Measurements from ENCODE around the gene DBR1.

The DBR1 gene

GRCh38 chr3:138195481-138195880 lies 20.8 kb upstream of the DBR1 start:
- no peak overlapping the region for H2BK15ac ChIP-seq (replicated peaks; ENCODE audit: low read depth)
- WGBS (ENCODE audit: extremely low coverage, insufficient coverage, low lambda C conversion rate): no CpG with 5 or more reads among the region's 2 CpGs
- H3K23ac ChIP-seq (ENCODE audit: low read length): no peak overlapping the region
- H3K9ac ChIP-seq (ENCODE audit: low read length): no peak overlapping the region
- H3K18ac ChIP-seq (ENCODE audit: low read length): no peak overlapping the region
- no peak overlapping the region for H4K5ac ChIP-seq (ENCODE audit: low read length)
- no peak overlapping the region for H2BK5ac ChIP-seq (ENCODE audit: low read length)
- H3K27me3 ChIP-seq (ENCODE audit: insufficient read depth, low read length, poor library complexity): no peaks in the 10 kb centered on the region
- no peak for DNase-seq
- H4K8ac ChIP-seq (ENCODE audit: low read depth, low read length): no peak overlapping the region
- no peak overlapping the region for H3K4me2 ChIP-seq (ENCODE audit: low read length)
- peaks cover 57% of the 10 kb centered on the region for H3K79me2 ChIP-seq (ENCODE audit: control insufficient read depth, insufficient read depth, low read length)
- H3K36me3 ChIP-seq (ENCODE audit: control insufficient read depth, insufficient read depth, low read length): no peaks in the 10 kb centered on the region
- H2BK120ac ChIP-seq (ENCODE audit: low read depth, low read length): no peak overlapping the region
- H3K27ac ChIP-seq (ENCODE audit: low read depth, low read length): no peak overlapping the region
- H2AK5ac ChIP-seq (ENCODE audit: low read length): no peak overlapping the region
- H3K79me1 ChIP-seq (ENCODE audit: low read length): peaks cover 13% of the 10 kb centered on the region
- no peaks in the 10 kb centered on the region for H3K4me1 ChIP-seq (ENCODE audit: control insufficient read depth, low read depth, low read length)
- H3K56ac ChIP-seq (ENCODE audit: low read length): no peak overlapping the region
- H3K4me3 ChIP-seq (ENCODE audit: low read length): no peak overlapping the region
- H3K4ac ChIP-seq (ENCODE audit: low read depth, low read length): no peak overlapping the region

- Histone ChIP-seq H3K79me2 (ENCODE audit: control insufficient read depth, insufficient read depth, low read length) (peaks cover 42% of the 10 kb centered on the region), H3K23ac (ENCODE audit: low read length) (peak overlapping the region; percentile 95), H3K56ac (ENCODE audit: low read length) (peak overlapping the region; percentile 88), H3K4me2 (ENCODE audit: low read length) (peak overlapping the region; percentile 96), H3K4me3 (ENCODE audit: low read length) (peak overlapping the region; percentile 95), H3K4ac (ENCODE audit: low read depth, low read length) (no peak overlapping the region), H2BK15ac (replicated peaks; ENCODE audit: low read depth) (no peak overlapping the region), H3K79me1 (ENCODE audit: low read length) (peaks cover 5% of the 10 kb centered on the region), H3K27ac (ENCODE audit: low read depth, low read length) (no peak overlapping the region), H4K8ac (ENCODE audit: low read depth, low read length) (no peak overlapping the region), H2BK120ac (ENCODE audit: low read depth, low read length) (no peak overlapping the region), H3K9ac (ENCODE audit: low read length) (peak overlapping the region; percentile 75), H4K5ac (ENCODE audit: low read length) (no peak overlapping the region), H2BK5ac (ENCODE audit: low read length) (no peak overlapping the region), H3K27me3 (ENCODE audit: insufficient read depth, low read length, poor library complexity) (no peaks in the 10 kb centered on the region), H3K4me1 (ENCODE audit: control insufficient read depth, low read depth, low read length) (peaks cover 7% of the 10 kb centered on the region), H2AK5ac (ENCODE audit: low read length) (no peak overlapping the region), H3K18ac (ENCODE audit: low read length) (no peak overlapping the region), H3K36me3 (ENCODE audit: control insufficient read depth, insufficient read depth, low read length) (no peaks in the 10 kb centered on the region)
- no peak for DNase-seq
- no CpG with 5 or more reads among the region's 17 CpGs for WGBS (ENCODE audit: extremely low coverage, insufficient coverage, low lambda C conversion rate)
These were observed 13.5 kb upstream of the DBR1 start for GRCh38 chr3:138188013-138188730.

GRCh38 chr3:138187296-138188012 lies 12.7 kb upstream of the DBR1 start, which contains the start of gene ARMC8:
Gene ARMC8, plus strand, starts transcription at chr3:138187301. Its CDS starts 254 bp downstream, at chr3:138187555.
- H3K79me2 ChIP-seq (ENCODE audit: control insufficient read depth, insufficient read depth, low read length): peaks cover 35% of the 10 kb centered on the region
- peak within 1 kb of the TSS; percentile 95 for H4K8ac ChIP-seq (ENCODE audit: low read depth, low read length)
- H3K4me2 ChIP-seq (ENCODE audit: low read length): peak within 1 kb of the TSS; percentile 96
- no peaks in the 10 kb centered on the region for H3K27me3 ChIP-seq (ENCODE audit: insufficient read depth, low read length, poor library complexity)
- H3K79me1 ChIP-seq (ENCODE audit: low read length): peaks cover 4% of the 10 kb centered on the region
- peak within 1 kb of the TSS; percentile 95 for H3K4me3 ChIP-seq (ENCODE audit: low read length)
- H3K27ac ChIP-seq (ENCODE audit: low read depth, low read length): peak within 1 kb of the TSS; percentile 25
- H2BK5ac ChIP-seq (ENCODE audit: low read length): peak within 1 kb of the TSS; percentile 76
- H2BK120ac ChIP-seq (ENCODE audit: low read depth, low read length): no peak within 1 kb of the TSS
- no peak within 1 kb of the TSS for H2AK5ac ChIP-seq (ENCODE audit: low read length)
- peak within 1 kb of the TSS; percentile 5 for H3K4ac ChIP-seq (ENCODE audit: low read depth, low read length)
- H3K4me1 ChIP-seq (ENCODE audit: control insufficient read depth, low read depth, low read length): peaks cover 7% of the 10 kb centered on the region
- peak within 1 kb of the TSS; percentile 88 for H3K56ac ChIP-seq (ENCODE audit: low read length)
- peak within 1 kb of the TSS; percentile 77 for H3K18ac ChIP-seq (ENCODE audit: low read length)
- H3K36me3 ChIP-seq (ENCODE audit: control insufficient read depth, insufficient read depth, low read length): no peaks in the 10 kb centered on the region
- peak; percentile 91 for DNase-seq
- peak within 1 kb of the TSS; percentile 95 for H3K23ac ChIP-seq (ENCODE audit: low read length)
- no CpG with 5 or more reads among the region's 59 CpGs for WGBS (ENCODE audit: extremely low coverage, insufficient coverage, low lambda C conversion rate)
- H4K5ac ChIP-seq (ENCODE audit: low read length): no peak within 1 kb of the TSS
- H2BK15ac ChIP-seq (replicated peaks; ENCODE audit: low read depth): no peak within 1 kb of the TSS
- peak within 1 kb of the TSS; percentile 75 for H3K9ac ChIP-seq (ENCODE audit: low read length)

GRCh38 chr3:138186803-138187295 lies 12.1 kb upstream of the DBR1 start:
- H3K79me2 ChIP-seq (ENCODE audit: control insufficient read depth, insufficient read depth, low read length): peaks cover 33% of the 10 kb centered on the region
- peak overlapping the region; percentile 58 for H3K56ac ChIP-seq (ENCODE audit: low read length)
- peak overlapping the region; percentile 63 for H3K4me2 ChIP-seq (ENCODE audit: low read length)
- no peak for DNase-seq
- H4K8ac ChIP-seq (ENCODE audit: low read depth, low read length): no peak overlapping the region
- H3K27me3 ChIP-seq (ENCODE audit: insufficient read depth, low read length, poor library complexity): no peaks in the 10 kb centered on the region
- no peak overlapping the region for H3K27ac ChIP-seq (ENCODE audit: low read depth, low read length)
- no peak overlapping the region for H3K23ac ChIP-seq (ENCODE audit: low read length)
- H4K5ac ChIP-seq (ENCODE audit: low read length): no peak overlapping the region
- no peaks in the 10 kb centered on the region for H3K36me3 ChIP-seq (ENCODE audit: control insufficient read depth, insufficient read depth, low read length)
- no peak overlapping the region for H2BK5ac ChIP-seq (ENCODE audit: low read length)
- WGBS (ENCODE audit: extremely low coverage, insufficient coverage, low lambda C conversion rate): no CpG with 5 or more reads among the region's 25 CpGs
- peaks cover 3% of the 10 kb centered on the region for H3K79me1 ChIP-seq (ENCODE audit: low read length)
- no peak overlapping the region for H2BK15ac ChIP-seq (replicated peaks; ENCODE audit: low read depth)
- peaks cover 7% of the 10 kb centered on the region for H3K4me1 ChIP-seq (ENCODE audit: control insufficient read depth, low read depth, low read length)
- no peak overlapping the region for H2BK120ac ChIP-seq (ENCODE audit: low read depth, low read length)
- H3K4ac ChIP-seq (ENCODE audit: low read depth, low read length): no peak overlapping the region
- H3K18ac ChIP-seq (ENCODE audit: low read length): no peak overlapping the region
- H3K9ac ChIP-seq (ENCODE audit: low read length): peak overlapping the region; percentile 75
- H3K4me3 ChIP-seq (ENCODE audit: low read length): peak overlapping the region; percentile 49
- H2AK5ac ChIP-seq (ENCODE audit: low read length): no peak overlapping the region

GRCh38 chr3:138186221-138186620 lies 11.5 kb upstream of the DBR1 start:
- no peak overlapping the region for H2BK5ac ChIP-seq (ENCODE audit: low read length)
- H3K79me1 ChIP-seq (ENCODE audit: low read length): peaks cover 1% of the 10 kb centered on the region
- no peak for DNase-seq
- no peak overlapping the region for H3K4me3 ChIP-seq (ENCODE audit: low read length)
- no peak overlapping the region for H3K18ac ChIP-seq (ENCODE audit: low read length)
- H3K4me2 ChIP-seq (ENCODE audit: low read length): no peak overlapping the region
- H3K27me3 ChIP-seq (ENCODE audit: insufficient read depth, low read length, poor library complexity): no peaks in the 10 kb centered on the region
- no peak overlapping the region for H3K27ac ChIP-seq (ENCODE audit: low read depth, low read length)
- no peak overlapping the region for H2BK120ac ChIP-seq (ENCODE audit: low read depth, low read length)
- peaks cover 7% of the 10 kb centered on the region for H3K4me1 ChIP-seq (ENCODE audit: control insufficient read depth, low read depth, low read length)
- no peak overlapping the region for H2AK5ac ChIP-seq (ENCODE audit: low read length)
- no CpG with 5 or more reads among the region's 2 CpGs for WGBS (ENCODE audit: extremely low coverage, insufficient coverage, low lambda C conversion rate)
- no peaks in the 10 kb centered on the region for H3K36me3 ChIP-seq (ENCODE audit: control insufficient read depth, insufficient read depth, low read length)
- H3K23ac ChIP-seq (ENCODE audit: low read length): no peak overlapping the region
- H3K9ac ChIP-seq (ENCODE audit: low read length): no peak overlapping the region
- no peak overlapping the region for H4K5ac ChIP-seq (ENCODE audit: low read length)
- no peak overlapping the region for H3K4ac ChIP-seq (ENCODE audit: low read depth, low read length)
- H4K8ac ChIP-seq (ENCODE audit: low read depth, low read length): no peak overlapping the region
- H3K56ac ChIP-seq (ENCODE audit: low read length): no peak overlapping the region
- no peak overlapping the region for H2BK15ac ChIP-seq (replicated peaks; ENCODE audit: low read depth)
- peaks cover 28% of the 10 kb centered on the region for H3K79me2 ChIP-seq (ENCODE audit: control insufficient read depth, insufficient read depth, low read length)
